Testis (tissue), 2 donors: ENCODE results near the gene PODXL2.

Experiments
- POLR2A ChIP-seq: fragments of 450-650 bp; IDR thresholded peaks from one replicate; pipeline ENCODE4 v1.6.1; 2017; ENCODE audit warnings: antibody characterized with exemption, mild to moderate bottlenecking, moderate library complexity
- TF ChIP-seq, protein P1 (sequence below), 3 experiments: fragments of 450-650 bp in 2 of 3; fragments of 200-600 bp in 1 of 3; sonication (generic) in 1 of 3; IDR thresholded peaks; one replicate each; pipeline ENCODE4 v1.5.1; 2016 to 2019; ENCODE audit warnings: antibody characterized with exemption in 3 of 3, mild to moderate bottlenecking in 2 of 3, moderate library complexity in 1 of 3

DNA sequence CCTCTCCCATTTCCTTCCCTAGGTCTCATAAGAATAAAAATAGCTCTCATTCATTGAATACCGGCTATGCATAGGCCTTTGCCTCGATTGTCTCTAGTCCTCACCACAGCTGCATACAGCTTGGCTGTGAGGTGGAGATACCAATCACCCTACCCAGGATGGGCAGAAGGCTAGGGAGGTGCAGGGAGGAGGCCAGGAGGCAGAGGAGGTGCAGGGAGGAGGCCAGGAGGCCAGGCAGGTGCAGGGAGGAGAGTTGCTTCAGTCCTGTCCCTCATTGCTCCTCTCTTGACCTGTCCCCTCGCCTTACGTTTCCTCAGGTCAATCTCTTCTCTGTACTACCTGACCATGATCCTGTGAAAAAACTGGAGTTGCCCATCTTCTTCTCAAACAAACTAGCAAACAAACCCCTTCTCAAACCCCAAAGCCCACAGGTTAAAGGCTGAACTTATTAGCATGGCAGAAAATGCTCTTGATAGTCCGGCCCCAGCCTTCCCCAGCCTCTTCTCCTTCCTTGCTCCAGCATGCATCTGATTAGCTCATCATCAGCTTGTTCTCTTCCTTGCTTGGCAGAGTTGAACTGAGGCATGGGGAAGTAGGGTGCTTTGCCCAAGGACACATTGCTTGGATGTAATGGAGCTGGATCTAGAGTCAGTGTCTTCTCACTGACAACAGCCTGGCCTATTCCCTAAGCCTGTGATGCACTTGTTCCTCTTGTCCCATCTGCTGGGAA lies 15.8 kb downstream of the PODXL2 start:
- TF ChIP-seq, protein P1, sequence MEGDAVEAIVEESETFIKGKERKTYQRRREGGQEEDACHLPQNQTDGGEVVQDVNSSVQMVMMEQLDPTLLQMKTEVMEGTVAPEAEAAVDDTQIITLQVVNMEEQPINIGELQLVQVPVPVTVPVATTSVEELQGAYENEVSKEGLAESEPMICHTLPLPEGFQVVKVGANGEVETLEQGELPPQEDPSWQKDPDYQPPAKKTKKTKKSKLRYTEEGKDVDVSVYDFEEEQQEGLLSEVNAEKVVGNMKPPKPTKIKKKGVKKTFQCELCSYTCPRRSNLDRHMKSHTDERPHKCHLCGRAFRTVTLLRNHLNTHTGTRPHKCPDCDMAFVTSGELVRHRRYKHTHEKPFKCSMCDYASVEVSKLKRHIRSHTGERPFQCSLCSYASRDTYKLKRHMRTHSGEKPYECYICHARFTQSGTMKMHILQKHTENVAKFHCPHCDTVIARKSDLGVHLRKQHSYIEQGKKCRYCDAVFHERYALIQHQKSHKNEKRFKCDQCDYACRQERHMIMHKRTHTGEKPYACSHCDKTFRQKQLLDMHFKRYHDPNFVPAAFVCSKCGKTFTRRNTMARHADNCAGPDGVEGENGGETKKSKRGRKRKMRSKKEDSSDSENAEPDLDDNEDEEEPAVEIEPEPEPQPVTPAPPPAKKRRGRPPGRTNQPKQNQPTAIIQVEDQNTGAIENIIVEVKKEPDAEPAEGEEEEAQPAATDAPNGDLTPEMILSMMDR (IDR thresholded peaks at IDR 0.05): no peak
- TF ChIP-seq POLR2A: no peak
